Left colon (tissue), 2 donors: Measurements from ENCODE around the gene PSG5. TPM values are rescaled to one million over a fixed set of nuclear protein-coding genes. Genes with fewer than 3 reads are reported as not detected.
"Not testable (repeated sequence)": the region's sequence is repeated elsewhere in the genome, so short reads cannot be mapped to it uniquely, and the experiment has no call there.

Experiments
- ATAC-seq: fragments of 200-7000 bp; cut with Tn5 transposase; one replicate; pipeline ENCODE4 v1.9.1; 2020; ENCODE audit warnings: mild to moderate bottlenecking, moderate library complexity
- DNase-seq, 2 donors: peaks; one replicate each; pipeline ENCODE4 v3.0.0-alpha.2; 2020
- intact Hi-C, 2 donors: fragments of 100-400 bp; cut with DNase I in 1 of 2; cut with micrococcal nuclease in 1 of 2; formaldehyde crosslinking; loops; one replicate each; pipeline versions ENCODE4 v1.11.2 to v1.14.0; 2022; cut with DNase I, micrococcal nuclease
- total RNA-seq, 2 donors: library from RNA; stranded (reverse); fragmentation: NEBNext Ultra II Directional; extraction: Animal tissue kit (Norgen Biotek cat#: 25700); gene quantifications; one replicate each; pipeline ENCODE4 v1.2.1, GENCODE V29; 2021
- donor health status: DM: no; HTN: no; CAD: no.
- donor health status: DM: yes; HTN: yes; CAD: no.

The PSG5 gene
- total RNA-seq, 2 donors from 2014 or later: not detected

- no peak for ATAC-seq
These were observed 59.6 kb downstream of the PSG5 start for GRCh38 chr19:43126720-43127119.

GRCh38 chr19:43124360-43124759 lies 62.0 kb downstream of the PSG5 start:
- intact Hi-C loops: no loop called here
- DNase-seq: no peak
- no peak for ATAC-seq

More at GRCh38 chr19:43126720-43127119, 59.6 kb downstream of the PSG5 start:
- DNase-seq: no peak
- intact Hi-C loops: no loop called here

- intact Hi-C loops, ATAC-seq, DNase-seq: not testable (repeated sequence)
These were observed 65.8 kb downstream of the PSG5 start for GRCh38 chr19:43120433-43121026.

- DNase-seq, intact Hi-C loops, ATAC-seq: not testable (repeated sequence)
These were observed 66.8 kb downstream of the PSG5 start for GRCh38 chr19:43119526-43119925.

Other genes starting within 250 kb of the PSG5 start
- not detected for gene PSG7, start 249.3 kb downstream of the PSG5 start, total RNA-seq
- gene PSG11, start 160.1 kb downstream of the PSG5 start, total RNA-seq: not detected
- gene PSG2, start 103.8 kb downstream of the PSG5 start, total RNA-seq: not detected
- gene PSG4, start 19.1 kb upstream of the PSG5 start, total RNA-seq: not detected
- not detected for gene PSG9, start 83.0 kb upstream of the PSG5 start, total RNA-seq
- 100 to 1,000 TPM; 376 to 475 TPM for gene CD177, start 167.2 kb upstream of the PSG5 start, total RNA-seq
- under 1 TPM; 0.27 to 0.34 TPM for gene TEX101, start 228.4 kb upstream of the PSG5 start, total RNA-seq